MM.1S (cell line): ENCODE results near the gene AFG3L2.

ENCODE experiments used
- DNase-seq: peaks from one replicate; pipeline ENCODE4 v3.0.0-alpha.2; 2015
- H2AFZ ChIP-seq: fragments of 300-600 bp; sonication (generic); 2 replicates; pipeline ENCODE4 v1.6.0; 2016; ENCODE audit warnings: antibody characterized with exemption, low read length
- H3F3A ChIP-seq: fragments of 300-600 bp; sonication (generic); 2 replicates; pipeline ENCODE4 v1.6.1; 2016; ENCODE audit warnings: mild to moderate bottlenecking, antibody characterized with exemption, low read length, moderate library complexity, mixed read lengths; ENCODE audit not compliant: insufficient read depth
- H3K27ac ChIP-seq: fragments of 300-600 bp; sonication (generic); 2 replicates; pipeline ENCODE4 v1.5.1; 2016; ENCODE audit warnings: mild to moderate bottlenecking, low read length
- H3K27me3 ChIP-seq: fragments of 300-600 bp; sonication (generic); replicated peaks from 2 replicates; pipeline ENCODE4 v1.6.0; 2016; ENCODE audit warnings: low read length; ENCODE audit not compliant: insufficient read depth
- H3K36me3 ChIP-seq: fragments of 300-600 bp; sonication (generic); replicated peaks from 2 replicates; pipeline ENCODE4 v1.6.1; 2016; ENCODE audit warnings: mild to moderate bottlenecking, low read length, mixed read lengths; ENCODE audit not compliant: insufficient read depth
- H3K4me1 ChIP-seq: fragments of 300-600 bp; sonication (generic); 2 replicates; pipeline ENCODE4 v1.6.1; 2016; ENCODE audit warnings: low read length, mixed read lengths
- H3K4me2 ChIP-seq: fragments of 300-600 bp; sonication (generic); 2 replicates; pipeline ENCODE4 v1.6.0; 2016; ENCODE audit warnings: low read depth, low read length
- H3K4me3 ChIP-seq: fragments of 300-600 bp; sonication (generic); 2 replicates; pipeline ENCODE4 v1.5.1; 2016; ENCODE audit warnings: low read length, mixed read lengths
- H3K79me2 ChIP-seq: fragments of 300-600 bp; sonication (generic); 2 replicates; pipeline ENCODE4 v1.6.1; 2016; ENCODE audit warnings: mixed run types, low read length, mixed read lengths
- H3K9ac ChIP-seq: fragments of 300-600 bp; sonication (generic); 2 replicates; pipeline ENCODE4 v1.6.1; 2016; ENCODE audit warnings: low read length, mixed read lengths
- H3K9me2 ChIP-seq: fragments of 300-600 bp; sonication (generic); replicated peaks from 2 replicates; pipeline ENCODE4 v1.6.1; 2016; ENCODE audit warnings: mild to moderate bottlenecking, low read length, mixed read lengths; ENCODE audit not compliant: insufficient read depth
- H3K9me3 ChIP-seq: fragments of 300-600 bp; sonication (generic); replicated peaks from 2 replicates; pipeline ENCODE4 v1.6.1; 2016; ENCODE audit warnings: mild to moderate bottlenecking, low read length, mixed read lengths; ENCODE audit not compliant: insufficient read depth
- H4K20me1 ChIP-seq: fragments of 300-600 bp; sonication (generic); 2 replicates; pipeline ENCODE4 v1.6.1; 2016; ENCODE audit warnings: mild to moderate bottlenecking, low read length, moderate library complexity, mixed read lengths; ENCODE audit not compliant: insufficient read depth
- EZH2 ChIP-seq: fragments of 300-600 bp; sonication (generic); optimal IDR thresholded peaks from 2 replicates; pipeline ENCODE3; 2017; ENCODE audit warnings: low read depth, mild to moderate bottlenecking, antibody characterized with exemption, low read length, mixed read lengths
- EZH2phosphoT487 ChIP-seq: fragments of 300-600 bp; sonication (generic); IDR thresholded peaks from 2 replicates; pipeline ENCODE4 v1.6.1; 2018; ENCODE audit warnings: antibody characterized with exemption, low read length
- TF ChIP-seq, protein P1 (sequence below): fragments of 300-600 bp; sonication (generic); IDR thresholded peaks from 2 replicates; pipeline ENCODE4 v1.5.1; 2016; ENCODE audit warnings: antibody characterized with exemption, low read length, mixed read lengths

The AFG3L2 gene

DNA sequence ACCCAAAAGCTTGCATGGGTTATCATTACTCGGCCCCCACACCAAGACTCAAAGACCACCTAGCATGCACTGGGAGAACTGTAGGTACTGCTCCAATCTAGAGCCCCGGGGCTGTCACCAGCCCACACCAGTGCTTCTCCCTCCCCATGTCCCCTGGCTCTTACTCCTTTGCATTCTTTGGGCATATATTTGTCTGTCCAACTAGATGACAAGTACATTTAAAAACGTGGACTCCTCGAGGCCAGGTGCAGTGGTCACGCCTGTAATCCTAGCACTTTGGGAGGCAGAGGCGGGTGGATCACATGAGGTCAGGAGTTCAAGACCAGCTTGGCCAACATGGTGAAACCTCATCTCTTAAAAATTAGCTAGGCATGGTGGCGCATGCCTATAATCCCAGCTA lies 7.8 kb downstream of the AFG3L2 start:
- peaks cover 18% of the 10 kb centered on the region for H4K20me1 ChIP-seq

DNA sequence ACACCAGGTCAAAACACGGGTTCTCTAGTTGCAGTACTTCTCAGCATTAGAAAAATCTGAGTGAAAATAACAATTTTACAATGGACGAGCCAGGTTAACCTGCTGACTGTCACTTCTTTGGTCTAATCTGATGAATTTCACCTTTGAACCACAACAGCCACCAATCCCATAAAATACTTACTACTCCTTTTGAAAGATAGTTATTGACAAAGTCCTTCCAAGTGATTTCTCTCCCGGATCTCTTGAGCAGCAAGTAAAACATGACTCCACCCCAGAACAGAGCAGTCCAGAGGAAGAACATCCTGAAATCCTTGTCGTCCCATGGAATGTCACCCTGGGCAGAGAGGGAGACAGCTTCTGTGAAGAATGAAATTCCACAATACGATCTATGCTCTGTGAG lies 10.2 kb downstream of the AFG3L2 start:
- Histone ChIP-seq H3K4me1 (no peaks in the 10 kb centered on the region), H3K27me3 (no peaks in the 10 kb centered on the region), H3K27ac (no peak overlapping the region), H4K20me1 (peaks cover 6% of the 10 kb centered on the region; the same call in 1 of the 2 replicates), H3F3A (no peaks in the 10 kb centered on the region), H3K4me3 (no peak overlapping the region), H3K36me3 (peaks cover 3% of the 10 kb centered on the region; the same call in 1 of the 2 replicates), H3K79me2 (peaks cover 69% of the 10 kb centered on the region), H3K9ac (no peak overlapping the region), H3K9me2 (no peaks in the 10 kb centered on the region), H3K9me3 (no peaks in the 10 kb centered on the region), H2AFZ (no peak overlapping the region), H3K4me2 (no peak overlapping the region)
- DNase-seq: no peak
- TF ChIP-seq, protein P1, sequence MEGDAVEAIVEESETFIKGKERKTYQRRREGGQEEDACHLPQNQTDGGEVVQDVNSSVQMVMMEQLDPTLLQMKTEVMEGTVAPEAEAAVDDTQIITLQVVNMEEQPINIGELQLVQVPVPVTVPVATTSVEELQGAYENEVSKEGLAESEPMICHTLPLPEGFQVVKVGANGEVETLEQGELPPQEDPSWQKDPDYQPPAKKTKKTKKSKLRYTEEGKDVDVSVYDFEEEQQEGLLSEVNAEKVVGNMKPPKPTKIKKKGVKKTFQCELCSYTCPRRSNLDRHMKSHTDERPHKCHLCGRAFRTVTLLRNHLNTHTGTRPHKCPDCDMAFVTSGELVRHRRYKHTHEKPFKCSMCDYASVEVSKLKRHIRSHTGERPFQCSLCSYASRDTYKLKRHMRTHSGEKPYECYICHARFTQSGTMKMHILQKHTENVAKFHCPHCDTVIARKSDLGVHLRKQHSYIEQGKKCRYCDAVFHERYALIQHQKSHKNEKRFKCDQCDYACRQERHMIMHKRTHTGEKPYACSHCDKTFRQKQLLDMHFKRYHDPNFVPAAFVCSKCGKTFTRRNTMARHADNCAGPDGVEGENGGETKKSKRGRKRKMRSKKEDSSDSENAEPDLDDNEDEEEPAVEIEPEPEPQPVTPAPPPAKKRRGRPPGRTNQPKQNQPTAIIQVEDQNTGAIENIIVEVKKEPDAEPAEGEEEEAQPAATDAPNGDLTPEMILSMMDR: no peak
- TF ChIP-seq EZH2phosphoT487 (no peak), EZH2 (no peak)

More for the DNA sequence above, 7.8 kb downstream of the AFG3L2 start:
- H3K9ac ChIP-seq: no peak overlapping the region
- H3K4me1 ChIP-seq: no peaks in the 10 kb centered on the region
- H2AFZ ChIP-seq: no peak overlapping the region
- no peaks in the 10 kb centered on the region; the same call in 1 of the 2 replicates for H3K36me3 ChIP-seq
- no peaks in the 10 kb centered on the region for H3F3A ChIP-seq
- no peak overlapping the region for H3K4me2 ChIP-seq
- TF ChIP-seq EZH2phosphoT487: no peak
- no peak for TF ChIP-seq EZH2
- TF ChIP-seq, protein P1: no peak
- no peaks in the 10 kb centered on the region for H3K9me3 ChIP-seq
- H3K27ac ChIP-seq: no peak overlapping the region
- H3K9me2 ChIP-seq: no peaks in the 10 kb centered on the region
- no peak overlapping the region for H3K4me3 ChIP-seq
- no peaks in the 10 kb centered on the region for H3K27me3 ChIP-seq
- H3K79me2 ChIP-seq: peaks cover 83% of the 10 kb centered on the region
- DNase-seq: no peak

DNA sequence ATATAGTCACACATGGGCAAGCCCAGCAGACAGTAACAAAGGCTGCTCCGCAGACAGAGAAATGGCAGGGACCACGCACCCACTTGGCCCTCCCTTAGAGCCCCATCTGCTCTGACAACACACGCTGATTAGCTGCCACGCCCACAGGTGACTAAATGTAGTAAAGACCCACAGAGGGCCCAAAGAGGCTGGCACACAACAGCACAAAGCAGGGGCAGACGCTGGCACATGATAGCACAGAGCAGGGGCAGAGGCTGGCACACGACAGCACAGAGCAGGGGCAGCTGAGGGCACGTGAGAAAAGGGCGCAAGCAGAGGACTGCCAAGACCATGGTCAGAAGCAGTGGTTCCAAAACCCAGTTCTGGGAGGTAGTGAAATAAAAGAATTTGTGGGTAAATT lies 10.6 kb downstream of the AFG3L2 start:
- DNase-seq: no peak
- H3K9me3 ChIP-seq: no peaks in the 10 kb centered on the region
- no peak overlapping the region for H3K4me3 ChIP-seq
- H3K79me2 ChIP-seq: peaks cover 66% of the 10 kb centered on the region
- H3F3A ChIP-seq: no peaks in the 10 kb centered on the region
- H3K27me3 ChIP-seq: no peaks in the 10 kb centered on the region
- TF ChIP-seq, protein P1: no peak
- no peak for TF ChIP-seq EZH2phosphoT487
- no peak overlapping the region for H3K9ac ChIP-seq
- H4K20me1 ChIP-seq: peaks cover 2% of the 10 kb centered on the region; the same call in 1 of the 2 replicates
- H3K4me2 ChIP-seq: no peak overlapping the region
- no peak overlapping the region for H2AFZ ChIP-seq
- no peaks in the 10 kb centered on the region for H3K9me2 ChIP-seq
- peaks cover 3% of the 10 kb centered on the region; the same call in 1 of the 2 replicates for H3K36me3 ChIP-seq
- H3K4me1 ChIP-seq: no peaks in the 10 kb centered on the region
- H3K27ac ChIP-seq: no peak overlapping the region
